ENCODE data around the gene SF3B4. TPM values are rescaled to one million over a fixed set of nuclear protein-coding genes. Genes with fewer than 3 reads are reported as not detected.
A peak's percentile ranks its signal among the peaks of the same experiment; 100 is the strongest.

Gene SF3B4
- total RNA-seq, 1 experiment from 2014 or later: 120 TPM

DNA sequence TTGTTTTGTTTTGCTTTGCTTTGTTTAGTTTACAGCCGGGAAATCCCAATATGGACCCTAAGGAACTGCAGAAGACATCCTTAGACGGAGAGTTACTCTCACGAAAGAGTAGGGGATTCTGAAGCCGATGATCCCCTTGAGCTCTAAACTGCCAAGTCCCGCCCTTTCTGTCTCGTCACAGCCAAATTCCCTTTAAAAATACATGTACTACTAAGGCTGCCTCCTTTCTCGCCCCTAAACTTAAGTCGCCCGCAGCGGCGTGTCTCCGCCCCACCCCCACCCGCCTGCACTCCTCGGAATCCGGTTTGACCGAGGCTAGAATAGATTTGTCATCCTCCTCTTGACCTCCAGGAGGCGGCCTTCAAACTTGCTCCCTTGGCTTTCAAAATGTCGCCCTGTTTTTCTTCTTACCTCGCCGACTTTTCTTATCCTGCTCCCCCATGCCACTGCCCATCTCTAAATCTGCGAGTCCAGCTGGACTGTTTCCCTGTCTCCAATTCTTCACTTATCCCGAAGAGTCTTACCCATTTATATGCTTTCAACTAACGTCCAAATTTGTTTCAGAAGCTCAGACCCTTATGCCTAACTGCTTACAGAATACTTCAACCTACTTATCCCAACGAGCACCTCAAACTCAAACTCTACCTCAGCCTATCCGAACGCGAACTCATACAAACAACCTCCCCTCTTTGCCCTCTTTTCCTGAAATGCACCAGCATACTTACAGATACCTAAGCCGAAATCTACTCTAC, 39.2 kb downstream of the SF3B4 start:
- POLR2A ChIA-PET: interaction anchor here (0.5 to 1.3 kb wide), 5 partner anchors 28 to 291 kb away, joined by 3 to 7 read pairs (median 4); partner anchors contain the start of gene VPS45
- H3K4me3 ChIP-seq (ENCODE audit: low read depth in 2 of 2, low read length in 2 of 2): peak overlapping the region; percentile 91 to 95
- CTCF ChIA-PET: interaction anchor here (1.1 kb wide), 1 partner anchor 49 kb away, joined by 4 read pairs; no protein-coding TSS in a partner anchor
- peaks cover 15% of the 10 kb centered on the region for H3K4me1 ChIP-seq (ENCODE audit: control insufficient read depth, insufficient read depth, low read length)
- peak overlapping the region; percentile 99 for H3K27ac ChIP-seq (ENCODE audit: low read length)
- in situ Hi-C loops (cut with HindIII; ENCODE audit: low pct_unique_long_range_greater_than_20kb, low sequenced_read_pairs) (no loop called here), intact Hi-C loops (cut with micrococcal nuclease; ENCODE audit: unreplicated experiment) (no loop called here)
- peak; percentile 33 for ATAC-seq
- TSS peak; percentile 79 for BruUV-seq (replicated peaks)
- no peaks in the 10 kb centered on the region for H3K27me3 ChIP-seq (ENCODE audit: control insufficient read depth, insufficient read depth, low read length)
- TF ChIP-seq TCF7L2 (IDR thresholded peaks at IDR 0.05; ENCODE audit: low read depth, low read length) (no peak), SIN3A (IDR thresholded peaks at IDR 0.05; ENCODE audit: borderline replicate concordance, insufficient read depth, low read depth, low read length) (peak; percentile 82; the same call in 1 of the 2 replicates), POLR2AphosphoS5 (IDR thresholded peaks at IDR 0.05; ENCODE audit: low read depth, low read length) (peak; percentile 11; the same call in 1 of the 2 replicates)
- TF ChIP-seq, protein P1, sequence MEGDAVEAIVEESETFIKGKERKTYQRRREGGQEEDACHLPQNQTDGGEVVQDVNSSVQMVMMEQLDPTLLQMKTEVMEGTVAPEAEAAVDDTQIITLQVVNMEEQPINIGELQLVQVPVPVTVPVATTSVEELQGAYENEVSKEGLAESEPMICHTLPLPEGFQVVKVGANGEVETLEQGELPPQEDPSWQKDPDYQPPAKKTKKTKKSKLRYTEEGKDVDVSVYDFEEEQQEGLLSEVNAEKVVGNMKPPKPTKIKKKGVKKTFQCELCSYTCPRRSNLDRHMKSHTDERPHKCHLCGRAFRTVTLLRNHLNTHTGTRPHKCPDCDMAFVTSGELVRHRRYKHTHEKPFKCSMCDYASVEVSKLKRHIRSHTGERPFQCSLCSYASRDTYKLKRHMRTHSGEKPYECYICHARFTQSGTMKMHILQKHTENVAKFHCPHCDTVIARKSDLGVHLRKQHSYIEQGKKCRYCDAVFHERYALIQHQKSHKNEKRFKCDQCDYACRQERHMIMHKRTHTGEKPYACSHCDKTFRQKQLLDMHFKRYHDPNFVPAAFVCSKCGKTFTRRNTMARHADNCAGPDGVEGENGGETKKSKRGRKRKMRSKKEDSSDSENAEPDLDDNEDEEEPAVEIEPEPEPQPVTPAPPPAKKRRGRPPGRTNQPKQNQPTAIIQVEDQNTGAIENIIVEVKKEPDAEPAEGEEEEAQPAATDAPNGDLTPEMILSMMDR (IDR thresholded peaks at IDR 0.05): peak; percentile 83
- TF ChIP-seq, protein P2, sequence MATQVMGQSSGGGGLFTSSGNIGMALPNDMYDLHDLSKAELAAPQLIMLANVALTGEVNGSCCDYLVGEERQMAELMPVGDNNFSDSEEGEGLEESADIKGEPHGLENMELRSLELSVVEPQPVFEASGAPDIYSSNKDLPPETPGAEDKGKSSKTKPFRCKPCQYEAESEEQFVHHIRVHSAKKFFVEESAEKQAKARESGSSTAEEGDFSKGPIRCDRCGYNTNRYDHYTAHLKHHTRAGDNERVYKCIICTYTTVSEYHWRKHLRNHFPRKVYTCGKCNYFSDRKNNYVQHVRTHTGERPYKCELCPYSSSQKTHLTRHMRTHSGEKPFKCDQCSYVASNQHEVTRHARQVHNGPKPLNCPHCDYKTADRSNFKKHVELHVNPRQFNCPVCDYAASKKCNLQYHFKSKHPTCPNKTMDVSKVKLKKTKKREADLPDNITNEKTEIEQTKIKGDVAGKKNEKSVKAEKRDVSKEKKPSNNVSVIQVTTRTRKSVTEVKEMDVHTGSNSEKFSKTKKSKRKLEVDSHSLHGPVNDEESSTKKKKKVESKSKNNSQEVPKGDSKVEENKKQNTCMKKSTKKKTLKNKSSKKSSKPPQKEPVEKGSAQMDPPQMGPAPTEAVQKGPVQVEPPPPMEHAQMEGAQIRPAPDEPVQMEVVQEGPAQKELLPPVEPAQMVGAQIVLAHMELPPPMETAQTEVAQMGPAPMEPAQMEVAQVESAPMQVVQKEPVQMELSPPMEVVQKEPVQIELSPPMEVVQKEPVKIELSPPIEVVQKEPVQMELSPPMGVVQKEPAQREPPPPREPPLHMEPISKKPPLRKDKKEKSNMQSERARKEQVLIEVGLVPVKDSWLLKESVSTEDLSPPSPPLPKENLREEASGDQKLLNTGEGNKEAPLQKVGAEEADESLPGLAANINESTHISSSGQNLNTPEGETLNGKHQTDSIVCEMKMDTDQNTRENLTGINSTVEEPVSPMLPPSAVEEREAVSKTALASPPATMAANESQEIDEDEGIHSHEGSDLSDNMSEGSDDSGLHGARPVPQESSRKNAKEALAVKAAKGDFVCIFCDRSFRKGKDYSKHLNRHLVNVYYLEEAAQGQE (IDR thresholded peaks at IDR 0.05; ENCODE audit: insufficient read depth in 1 of 2, low read depth in 2 of 2, low read length in 1 of 2): 0 out of 4 replicates have a peak, but pooled peaks of 1 of the 2 experiments have one; percentile 4
- no peak for DNase-seq (ENCODE audit: low read depth, low spot score)
- no peaks in the 10 kb centered on the region; the same call in 1 of the 2 replicates for H3K36me3 ChIP-seq (ENCODE audit: control insufficient read depth, insufficient read depth, low read length)
- H3K9me3 ChIP-seq (ENCODE audit: control insufficient read depth, insufficient read depth, low read depth, low read length): no peaks in the 10 kb centered on the region

DNA sequence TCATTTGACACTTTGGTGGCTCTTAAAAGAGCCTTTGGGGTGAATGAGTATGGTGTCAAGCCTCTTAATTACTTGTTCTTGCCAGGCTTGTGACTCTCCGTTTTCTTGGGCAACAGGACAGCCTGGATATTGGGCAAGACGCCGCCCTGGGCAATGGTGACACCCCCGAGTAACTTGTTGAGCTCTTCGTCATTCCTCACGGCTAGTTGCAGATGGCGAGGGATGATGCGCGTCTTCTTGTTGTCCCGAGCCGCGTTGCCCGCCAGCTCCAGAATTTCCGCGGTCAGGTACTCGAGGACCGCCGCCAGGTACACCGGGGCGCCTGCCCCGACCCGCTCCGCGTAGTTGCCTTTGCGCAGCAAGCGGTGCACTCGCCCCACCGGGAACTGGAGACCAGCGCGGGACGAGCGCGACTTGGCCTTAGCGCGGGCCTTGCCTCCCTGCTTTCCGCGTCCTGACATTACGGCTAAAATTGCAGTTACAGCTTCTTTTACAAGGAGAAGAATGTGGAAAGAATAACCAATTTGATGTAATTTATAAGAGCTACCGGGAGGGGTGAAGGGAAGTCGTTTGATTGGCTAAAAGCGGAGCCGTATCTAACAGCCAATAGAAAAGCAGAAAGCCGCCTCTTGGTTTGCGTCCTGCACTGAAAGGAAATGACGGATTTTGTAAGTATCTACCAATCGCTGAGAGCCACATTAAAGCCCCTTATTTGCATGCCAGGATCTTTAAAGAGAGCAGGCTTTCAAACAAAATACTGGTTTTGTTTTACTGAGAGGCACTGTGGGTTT, 40.0 kb downstream of the SF3B4 start:
- Histone ChIP-seq H3K4me1 (ENCODE audit: control insufficient read depth, insufficient read depth, low read length) (peaks cover 15% of the 10 kb centered on the region), H3K4me3 (ENCODE audit: low read depth in 2 of 2, low read length in 2 of 2) (peak overlapping the region; percentile 91 to 95), H3K27me3 (ENCODE audit: control insufficient read depth, insufficient read depth, low read length) (no peaks in the 10 kb centered on the region), H3K9me3 (ENCODE audit: control insufficient read depth, insufficient read depth, low read depth, low read length) (no peaks in the 10 kb centered on the region), H3K36me3 (ENCODE audit: control insufficient read depth, insufficient read depth, low read length) (no peaks in the 10 kb centered on the region; the same call in 1 of the 2 replicates), H3K27ac (ENCODE audit: low read length) (peak overlapping the region; percentile 99)
- in situ Hi-C loops (cut with HindIII; ENCODE audit: low pct_unique_long_range_greater_than_20kb, low sequenced_read_pairs) (no loop called here), intact Hi-C loops (cut with micrococcal nuclease; ENCODE audit: unreplicated experiment) (no loop called here)
- peak; percentile 95 for DNase-seq (ENCODE audit: low read depth, low spot score)
- ChIA-PET CTCF (interaction anchor here (0.8 to 1.1 kb wide), 2 partner anchors 50 to 299 kb away, joined by 4 to 6 read pairs; no protein-coding TSS in a partner anchor), POLR2A (interaction anchor here (0.5 to 1.3 kb wide), 6 partner anchors 29 to 299 kb away, joined by 3 to 7 read pairs (median 3); partner anchors contain the start of gene VPS45)
- no TSS peak for BruUV-seq (replicated peaks)
- peak; percentile 71 for ATAC-seq
- peak; percentile 66 for TF ChIP-seq SIN3A (IDR thresholded peaks at IDR 0.05; ENCODE audit: borderline replicate concordance, insufficient read depth, low read depth, low read length)
- TF ChIP-seq, protein P1 (IDR thresholded peaks at IDR 0.05): no peak
- TF ChIP-seq, protein P2 (IDR thresholded peaks at IDR 0.05; ENCODE audit: insufficient read depth in 1 of 2, low read depth in 2 of 2, low read length in 1 of 2): peak in 1 of 2 experiments; percentile 21; a peak in 1 of 4 replicates
- peak; percentile 94 for TF ChIP-seq POLR2AphosphoS5 (IDR thresholded peaks at IDR 0.05; ENCODE audit: low read depth, low read length)
- peak; percentile 10; the same call in 1 of the 2 replicates for TF ChIP-seq TCF7L2 (IDR thresholded peaks at IDR 0.05; ENCODE audit: low read depth, low read length)
